Psoas muscle (tissue), 8 donors: Measurements from ENCODE around the gene SEC31B. TPM values are rescaled to one million over a fixed set of nuclear protein-coding genes. Genes with fewer than 3 reads are reported as not detected.

Source experiments
- ATAC-seq, 4 donors: fragments of 200-7000 bp; cut with Tn5 transposase; one replicate each; pipeline ENCODE4 v1.9.1; 2020; ENCODE audit warnings: moderate library complexity in 3 of 4, mild to moderate bottlenecking in 2 of 4
- DNase-seq, 2 donors: peaks; one replicate each; pipeline ENCODE4 v3.0.0-alpha.2; 2020
- H3K27ac ChIP-seq: fragments of 200-600 bp; one replicate; pipeline ENCODE4 v1.8.0; 2022
- H3K27me3 ChIP-seq, 3 donors: fragments of 200-600 bp in 1 of 3; one replicate each; pipeline versions ENCODE4 v1.6.1 to v1.8.0; 2013 to 2022; ENCODE audit warnings: low read length in 2 of 3, mild to moderate bottlenecking in 2 of 3, moderate library complexity in 1 of 3; ENCODE audit not compliant: insufficient read depth in 3 of 3
- H3K36me3 ChIP-seq, 2 donors: fragments of 200-600 bp in 1 of 2; one replicate each; pipeline versions ENCODE4 v1.6.1 to v1.8.0; 2013 to 2022; ENCODE audit warnings: low read depth in 1 of 2, mild to moderate bottlenecking in 1 of 2, moderate library complexity in 1 of 2; ENCODE audit not compliant: insufficient read depth in 1 of 2
- H3K4me1 ChIP-seq: fragments of 200-600 bp; one replicate; pipeline ENCODE4 v1.8.0; 2022
- H3K4me3 ChIP-seq: fragments of 200-600 bp; one replicate; pipeline ENCODE4 v1.8.0; 2022; ENCODE audit warnings: mild to moderate bottlenecking
- H3K9me3 ChIP-seq: fragments of 200-600 bp; one replicate; pipeline ENCODE4 v1.8.0; 2022
- CTCF ChIP-seq: fragments of 200-600 bp; IDR thresholded peaks from one replicate; pipeline ENCODE4 v1.8.0; 2022; ENCODE audit warnings: antibody characterized with exemption
- WGBS, 3 donors: extraction: QIAGEN DNeasy Blood & Tissue Kit; methylation state at CpG; one replicate each; pipeline versions ENCODE4 v1.1.6 to v1.1.7; 2013; 5-methylcytosine and 5-hydroxymethylcytosine counted together
- intact Hi-C, 2 donors: fragments of 100-400 bp; cut with DNase I; formaldehyde crosslinking; loops; one replicate each; pipeline versions ENCODE4 v1.11.0 to v1.14.2; 2022
- polyA plus RNA-seq, 3 donors: library from polyadenylated mRNA; stranded (reverse); fragments of 200-250 nt; gene quantifications; one replicate each; pipeline ENCODE4 v1.2.3, GENCODE V29; 2013
- total RNA-seq, 4 donors: library from RNA; stranded (reverse); fragmentation: NEBNext Ultra II Directional in 2 of 4; extraction: Animal tissue kit (Norgen Biotek cat#: 25700) in 2 of 4; gene quantifications; one replicate each; pipeline versions ENCODE4 v1.2.1 to v1.2.4, GENCODE V29; 2021 to 2023
- donor health status: healthy with polysubstance abuse.
- donor health status: DM: no; HTN: no; CAD: no; lungs with moderate emphysema.
- donor health status: Bipolar disorder and iron deficiency.
- donor health status: healthy.
- donor health status: DM: yes; HTN: yes; CAD: no.
- donor health status: DM: no; HTN: no; CAD: no.
- donor health status: DM: no; HTN: no; CAD: no.
- donor health status: DM: yes; HTN: yes; CAD: no.

SEC31B gene
- total and polyA plus RNA-seq, 7 donors: 2.0 to 6.7 (median 3.7) TPM

GRCh38 chr10:100479037-100479436 lies 40.6 kb downstream of the SEC31B start:
- H3K27ac ChIP-seq: no peak overlapping the region
- no peak for TF ChIP-seq CTCF
- 10 to 15% (median 13%) methylated on average over 4 of the region's 4 CpGs for WGBS, 3 donors
- peaks cover 12% of the 10 kb centered on the region for H3K4me1 ChIP-seq
- H3K4me3 ChIP-seq: no peak overlapping the region
- intact Hi-C loops: no loop called here
- ATAC-seq (no peak), DNase-seq (no peak)
- H3K27me3 ChIP-seq: peaks cover 0 to 25% (median 0%) of the 10 kb centered on the region in 3 donors
- no peaks in the 10 kb centered on the region for H3K9me3 ChIP-seq
- H3K36me3 ChIP-seq: no peaks in the 10 kb centered on the region

GRCh38 chr10:100477970-100478369 lies 41.7 kb downstream of the SEC31B start:
- intact Hi-C loops: no loop called here
- TF ChIP-seq CTCF: no peak
- ATAC-seq (no peak), DNase-seq (no peak)
- Histone ChIP-seq H3K36me3 (no peaks in the 10 kb centered on the region), H3K9me3 (no peaks in the 10 kb centered on the region), H3K27me3 (peaks cover 0 to 25% (median 0%) of the 10 kb centered on the region in 3 donors), H3K27ac (no peak overlapping the region), H3K4me3 (no peak overlapping the region), H3K4me1 (peaks cover 12% of the 10 kb centered on the region)
- WGBS, 3 donors: 31 to 37% (median 31%) methylated on average over 5 of the region's 5 CpGs

GRCh38 chr10:100470367-100470766 lies 49.3 kb downstream of the SEC31B start:
- intact Hi-C loops: no loop called here
- Histone ChIP-seq H3K27ac (no peak overlapping the region), H3K4me3 (no peak overlapping the region), H3K36me3 (no peaks in the 10 kb centered on the region), H3K27me3 (no peaks in the 10 kb centered on the region), H3K4me1 (no peaks in the 10 kb centered on the region), H3K9me3 (no peaks in the 10 kb centered on the region)
- WGBS, 3 donors: 73 to 84% (median 78%) methylated on average over 3 of the region's 3 CpGs
- ATAC-seq (no peak), DNase-seq (no peak)
- TF ChIP-seq CTCF: no peak

- Histone ChIP-seq H3K27me3 (no peaks in the 10 kb centered on the region), H3K9me3 (no peaks in the 10 kb centered on the region), H3K27ac (no peak overlapping the region), H3K36me3 (no peaks in the 10 kb centered on the region), H3K4me1 (no peaks in the 10 kb centered on the region), H3K4me3 (no peak overlapping the region)
- intact Hi-C loops: no loop called here
- no peak for TF ChIP-seq CTCF
- DNase-seq: no peak
- no peak for ATAC-seq
- 70 to 84% (median 74%) methylated on average over 1 of the region's 1 CpG for WGBS, 3 donors
Observed at GRCh38 chr10:100469756-100470155, 49.9 kb downstream of the SEC31B start.

- no peaks in the 10 kb centered on the region for H3K9me3 ChIP-seq
- H3K27me3 ChIP-seq: no peaks in the 10 kb centered on the region
- no peak overlapping the region for H3K27ac ChIP-seq
- no peak for TF ChIP-seq CTCF
- H3K36me3 ChIP-seq: no peaks in the 10 kb centered on the region
- no peak for DNase-seq
- intact Hi-C loops: no loop called here
- no peak for ATAC-seq
- no peaks in the 10 kb centered on the region for H3K4me1 ChIP-seq
- H3K4me3 ChIP-seq: no peak overlapping the region
Observed at GRCh38 chr10:100468978-100469377, 50.7 kb downstream of the SEC31B start.
